ENCODE results near the gene KCNG2.

The KCNG2 gene

GRCh38 chr18:79924814-79925731, 127.3 kb downstream of the KCNG2 start:
- no peak for DNase-seq (ENCODE audit: low read depth, low spot score)

GRCh38 chr18:79926306-79926705, 128.6 kb downstream of the KCNG2 start:
- DNase-seq (ENCODE audit: low read depth, low spot score), result no peak

More at GRCh38 chr18:79924814-79925731, 127.3 kb downstream of the KCNG2 start:
- no peak overlapping the region for H3K4me3 ChIP-seq (ENCODE audit: low read length)

DNA sequence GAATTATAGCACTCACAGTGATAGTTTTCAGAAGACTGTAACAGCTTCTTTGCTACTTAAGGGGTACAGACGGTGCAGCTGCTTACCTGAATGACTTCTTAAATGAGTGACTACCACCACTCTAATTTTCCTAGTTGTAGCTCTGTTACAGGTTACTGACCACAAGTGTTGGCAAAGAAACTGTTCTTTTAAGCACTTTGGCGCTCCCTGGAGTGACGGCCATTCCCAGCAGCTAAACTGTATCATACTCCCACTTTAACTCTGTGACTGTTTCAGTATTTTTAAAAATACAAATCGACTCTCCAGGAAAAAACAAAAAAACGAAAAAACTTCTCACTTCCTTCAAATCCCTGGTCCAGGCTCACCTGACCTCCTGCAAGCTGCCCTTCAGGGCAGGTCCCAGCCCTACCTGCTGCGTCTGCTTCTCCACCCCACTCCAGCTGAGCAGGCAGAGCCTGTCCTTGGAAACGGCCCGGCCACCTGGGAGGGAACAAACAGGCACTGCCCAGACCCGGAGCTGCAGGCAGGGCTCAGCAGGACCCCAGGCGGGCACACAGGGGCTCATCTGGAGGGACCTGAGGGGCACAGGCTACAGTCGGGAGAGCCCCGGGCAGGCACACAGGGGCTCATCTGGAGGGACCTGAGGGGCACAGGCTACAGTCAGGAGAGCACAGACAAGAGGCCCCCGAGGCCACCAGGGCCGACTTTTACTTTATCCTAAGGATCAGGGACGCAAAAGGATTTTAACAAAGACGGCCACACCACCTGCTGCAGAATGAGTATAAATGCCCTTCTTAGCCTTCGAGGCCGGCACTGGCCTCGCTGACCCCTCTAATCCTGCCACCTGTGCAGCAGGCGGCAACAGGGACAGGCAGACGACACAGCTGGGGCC, 129.2 kb downstream of the KCNG2 start:
- DNase-seq (ENCODE audit: low read depth, low spot score), result no peak
- H3K4me3 ChIP-seq (ENCODE audit: low read length), result no peak overlapping the region

More at GRCh38 chr18:79926306-79926705, 128.6 kb downstream of the KCNG2 start:
- no peak overlapping the region for H3K4me3 ChIP-seq (ENCODE audit: low read length)

DNA sequence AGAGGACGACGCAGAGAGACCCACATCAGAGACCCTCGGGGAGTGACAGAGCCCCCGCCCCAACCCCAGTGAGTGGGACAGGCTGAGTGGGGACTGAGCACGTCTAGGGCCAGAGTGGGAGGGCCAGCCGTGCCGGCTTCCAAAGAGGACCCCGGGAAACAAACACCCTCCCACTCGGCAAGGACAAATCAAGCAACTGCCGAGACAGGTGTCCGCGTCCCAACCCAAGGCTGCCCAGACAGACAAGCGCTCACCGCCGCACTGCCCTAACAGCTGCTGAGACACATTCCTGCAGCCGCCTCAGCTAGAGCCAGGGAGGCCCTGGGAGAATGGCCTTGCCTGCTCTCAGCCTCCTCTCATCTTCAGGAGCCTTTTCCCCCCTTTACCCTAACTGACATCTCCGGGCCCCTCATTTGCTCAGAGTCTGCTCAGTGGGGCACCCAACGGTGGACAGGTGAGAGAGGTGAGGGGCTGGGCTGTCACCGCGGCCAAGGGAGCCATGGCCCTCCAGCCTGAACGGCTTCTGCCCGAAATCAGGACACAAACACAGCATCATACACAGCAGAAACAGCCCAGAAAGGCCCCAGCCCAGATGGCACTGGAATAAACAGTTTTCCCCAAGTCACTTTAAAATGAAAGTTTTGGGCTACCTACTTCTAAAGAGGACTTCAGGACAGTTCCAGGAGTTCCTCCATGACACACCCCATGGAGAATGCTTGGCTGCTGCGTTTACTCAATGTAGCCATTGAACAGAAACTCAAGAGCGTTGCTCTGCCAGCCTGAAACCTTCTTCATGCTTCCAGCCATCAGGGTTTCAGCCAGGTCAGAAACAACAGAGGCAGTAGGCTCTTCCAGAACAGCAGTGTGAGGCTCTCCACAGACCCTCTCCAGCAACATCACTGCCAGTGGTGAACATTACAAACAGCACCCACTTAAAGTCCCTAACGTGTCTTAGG, 130.1 kb downstream of the KCNG2 start:
- DNase-seq (ENCODE audit: low read depth, low spot score), result no peak
- no peak overlapping the region for H3K4me3 ChIP-seq (ENCODE audit: low read length)

DNA sequence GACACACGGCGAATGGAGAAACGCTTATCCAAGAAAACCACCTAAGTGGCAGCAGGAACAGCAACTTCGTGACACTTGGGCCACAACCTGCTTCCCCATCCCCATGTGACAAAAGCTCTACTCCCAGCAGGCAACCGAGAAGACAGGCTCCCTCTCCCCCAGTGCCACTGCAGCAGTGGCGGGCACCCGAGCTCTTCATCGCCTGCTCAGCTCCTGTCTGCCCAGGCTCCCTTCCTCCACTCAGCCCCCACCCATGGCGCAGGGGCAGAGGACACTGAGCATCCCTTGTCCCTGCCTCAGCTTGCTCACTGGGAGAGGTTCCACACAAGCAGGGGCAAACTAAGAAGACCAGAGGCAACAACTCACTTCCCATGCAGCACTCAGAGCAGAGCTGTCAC, 130.8 kb downstream of the KCNG2 start:
- DNase-seq (ENCODE audit: low read depth, low spot score), result no peak
- H3K4me3 ChIP-seq (ENCODE audit: low read length), result no peak overlapping the region

- no peak overlapping the region for H3K4me3 ChIP-seq (ENCODE audit: low read length)
- DNase-seq (ENCODE audit: low read depth, low spot score), result no peak
Observed at GRCh38 chr18:79930020-79930642, 132.4 kb downstream of the KCNG2 start.

DNA sequence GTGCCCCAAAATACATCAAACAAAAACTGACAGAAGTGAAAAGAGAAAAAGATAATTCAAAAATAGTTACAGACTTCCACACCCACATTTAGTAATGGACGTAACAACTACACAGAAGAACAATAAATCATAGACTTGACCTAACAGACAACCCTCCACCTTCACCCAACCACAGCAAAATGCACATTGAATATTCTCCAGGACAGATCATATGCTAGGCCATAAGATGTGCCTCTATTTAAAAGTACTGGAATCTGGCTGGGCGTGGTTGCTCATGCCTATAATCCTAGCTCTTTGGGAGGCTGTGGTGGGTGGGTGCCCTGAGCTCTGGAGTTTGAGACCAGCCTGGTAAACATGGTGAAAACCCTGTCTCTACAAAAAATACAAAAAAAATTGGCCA, 133.7 kb downstream of the KCNG2 start:
- no peak overlapping the region for H3K4me3 ChIP-seq (ENCODE audit: low read length)
- DNase-seq (ENCODE audit: low read depth, low spot score), result no peak

DNA sequence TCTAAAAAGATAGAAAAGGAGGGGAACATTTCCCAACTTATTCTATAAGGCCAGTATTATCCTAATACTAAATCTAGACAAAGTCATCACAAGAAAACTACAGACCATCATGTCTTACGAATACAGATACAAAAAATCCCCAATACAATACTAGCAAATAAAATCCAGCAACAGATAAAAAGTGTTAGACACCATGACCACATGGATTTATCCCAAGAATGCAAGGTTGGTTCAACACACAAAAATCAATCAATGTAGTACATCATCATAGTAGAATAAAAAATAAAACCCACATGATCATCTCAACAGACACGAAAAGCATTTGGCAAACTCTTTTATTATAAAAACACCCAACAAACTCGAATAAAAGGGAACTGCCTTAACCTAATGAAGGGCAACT, 135.2 kb downstream of the KCNG2 start:
- no peak overlapping the region for H3K4me3 ChIP-seq (ENCODE audit: low read length)
- DNase-seq (ENCODE audit: low read depth, low spot score), result no peak

- DNase-seq (ENCODE audit: low read depth, low spot score), result no peak
- no peak overlapping the region for H3K4me3 ChIP-seq (ENCODE audit: low read length)
Observed at GRCh38 chr18:79933765-79934164, 136.0 kb downstream of the KCNG2 start.

DNA sequence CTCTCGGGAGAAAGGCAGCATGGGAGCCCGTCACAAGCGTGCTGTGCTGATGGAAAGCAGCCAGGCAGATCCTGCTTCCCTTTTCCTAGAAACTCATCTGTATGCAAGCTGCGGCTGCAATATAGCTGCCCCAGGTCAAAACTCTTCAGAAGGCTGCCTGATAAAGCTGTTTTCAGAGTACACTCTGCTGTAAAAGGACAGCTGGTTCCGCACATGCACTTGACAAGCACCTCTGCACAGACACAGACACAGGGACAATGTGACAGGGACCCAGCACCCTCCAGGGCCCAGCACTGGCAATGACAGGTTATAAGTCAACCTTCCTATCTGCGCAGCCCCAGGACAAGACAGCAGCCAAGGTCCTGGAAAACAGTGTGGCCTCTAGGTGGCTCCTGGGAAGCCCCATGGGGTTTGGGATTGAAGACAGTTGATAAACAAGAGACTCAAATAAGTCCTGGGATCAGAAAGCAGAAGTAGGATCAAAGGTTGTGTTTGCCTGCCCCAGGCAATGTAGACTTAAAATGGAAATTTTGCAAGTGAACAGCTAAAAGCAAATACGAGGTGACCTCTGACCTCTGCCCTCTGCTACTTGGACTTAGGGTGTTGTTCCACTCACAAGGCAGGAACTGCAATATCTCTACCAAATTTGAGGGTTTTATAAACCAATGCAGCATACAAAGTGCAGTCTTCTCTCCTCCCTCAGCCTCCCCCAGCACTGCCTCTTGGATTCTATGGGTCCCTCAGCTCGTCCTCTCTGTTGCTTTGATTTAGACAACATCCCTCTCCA, 136.8 kb downstream of the KCNG2 start:
- DNase-seq (ENCODE audit: low read depth, low spot score), result no peak
- H3K4me3 ChIP-seq (ENCODE audit: low read length), result no peak overlapping the region

- no peak overlapping the region for H3K4me3 ChIP-seq (ENCODE audit: low read length)
- DNase-seq (ENCODE audit: low read depth, low spot score), result no peak
Observed at GRCh38 chr18:79935098-79935480, 137.4 kb downstream of the KCNG2 start.

GRCh38 chr18:79935499-79935898, 137.8 kb downstream of the KCNG2 start:
- no peak for DNase-seq (ENCODE audit: low read depth, low spot score)
- no peak overlapping the region for H3K4me3 ChIP-seq (ENCODE audit: low read length)

GRCh38 chr18:79935925-79936324, 138.2 kb downstream of the KCNG2 start:
- H3K4me3 ChIP-seq (ENCODE audit: low read length), result no peak overlapping the region
- no peak for DNase-seq (ENCODE audit: low read depth, low spot score)

- DNase-seq (ENCODE audit: low read depth, low spot score), result no peak
- no peak overlapping the region for H3K4me3 ChIP-seq (ENCODE audit: low read length)
Observed at GRCh38 chr18:79936641-79937040, 138.9 kb downstream of the KCNG2 start.

GRCh38 chr18:79937103-79937860, 139.5 kb downstream of the KCNG2 start:
- no peak overlapping the region for H3K4me3 ChIP-seq (ENCODE audit: low read length)
- no peak for DNase-seq (ENCODE audit: low read depth, low spot score)

DNA sequence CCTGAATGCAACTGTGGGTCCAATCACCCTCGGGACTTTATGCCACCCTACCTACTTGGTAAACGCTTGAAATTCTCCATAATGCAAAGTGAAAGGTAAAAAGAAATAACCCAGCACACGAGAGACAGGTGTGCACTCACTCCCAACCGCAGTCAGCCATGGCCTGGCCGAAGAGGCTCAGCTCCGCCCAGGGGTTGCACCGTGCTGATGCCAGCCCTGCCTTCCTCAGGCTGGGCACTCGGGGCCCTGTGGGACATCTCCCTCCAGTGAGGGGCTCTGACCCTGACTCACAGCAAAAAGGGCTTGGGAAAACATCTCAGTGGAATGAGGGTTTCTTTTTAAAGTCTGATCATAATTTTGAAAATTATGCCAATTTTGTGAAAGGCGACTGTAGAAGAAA, 140.5 kb downstream of the KCNG2 start:
- DNase-seq (ENCODE audit: low read depth, low spot score), result no peak
- no peak overlapping the region for H3K4me3 ChIP-seq (ENCODE audit: low read length)

DNA sequence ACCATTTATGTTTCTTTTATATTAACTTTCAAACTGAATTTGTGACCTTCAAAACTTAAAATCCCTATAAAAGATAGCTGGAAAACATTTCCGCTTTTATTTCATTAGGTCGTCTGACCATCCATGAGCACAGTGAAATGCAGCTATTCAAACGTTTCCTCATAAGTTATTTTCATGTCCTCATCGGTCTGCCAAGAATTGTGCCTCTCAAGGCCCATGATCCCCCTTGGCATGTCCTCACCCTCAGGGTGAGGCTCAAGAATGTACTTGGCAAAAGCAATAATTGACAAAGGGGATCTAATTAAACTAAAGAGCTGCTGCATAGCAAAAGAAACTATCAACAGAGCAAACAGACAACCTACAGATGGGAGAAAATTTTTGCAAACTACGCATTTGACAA, 141.4 kb downstream of the KCNG2 start:
- no peak for DNase-seq (ENCODE audit: low read depth, low spot score)
- no peak overlapping the region for H3K4me3 ChIP-seq (ENCODE audit: low read length)
